Astrocyte (in vitro differentiated cells and primary cell): ENCODE data around the gene BICDL1. TPM values are rescaled to one million over a fixed set of nuclear protein-coding genes. Genes with fewer than 3 reads are reported as not detected.

Experiments
- DNase-seq: peaks from one replicate; pipeline ENCODE4 v3.0.0-alpha.2; 2010; ENCODE audit warnings: low read depth
- FAIRE-seq: peaks from 2 replicates; lab custom pipeline; 2011; peaks lifted over from hg19 to GRCh38; lab: Jason Lieb, UNC
- H2AFZ ChIP-seq: 2 replicates; pipeline ENCODE4 v1.6.0; 2012; ENCODE audit warnings: low read depth, low read length, inconsistent platforms
- H3K27ac ChIP-seq: 2 replicates; pipeline ENCODE4 v1.5.1; 2011; ENCODE audit warnings: low read depth, low read length, inconsistent platforms
- H3K27me3 ChIP-seq: 2 replicates; pipeline ENCODE4 v1.6.0; 2011; ENCODE audit warnings: low read length, inconsistent platforms; ENCODE audit not compliant: insufficient read depth
- H3K36me3 ChIP-seq: 2 replicates; pipeline ENCODE4 v1.5.1; 2011; ENCODE audit warnings: low read length, inconsistent platforms; ENCODE audit not compliant: insufficient read depth
- H3K4me1 ChIP-seq: 2 replicates; pipeline ENCODE4 v1.5.1; 2011; ENCODE audit warnings: low read length, inconsistent platforms; ENCODE audit not compliant: insufficient read depth
- H3K4me2 ChIP-seq: 2 replicates; pipeline ENCODE4 v1.6.0; 2012; ENCODE audit warnings: low read length, inconsistent platforms
- H3K4me3 ChIP-seq: 2 replicates; pipeline ENCODE4 v1.5.1; 2011; ENCODE audit warnings: low read depth, mild to moderate bottlenecking, low read length, inconsistent platforms; ENCODE audit not compliant: insufficient read depth
- H3K79me2 ChIP-seq: 2 replicates; pipeline ENCODE4 v1.6.0; 2012; ENCODE audit warnings: mild to moderate bottlenecking, low read length, inconsistent platforms; ENCODE audit not compliant: insufficient read depth
- H3K9ac ChIP-seq: 2 replicates; pipeline ENCODE4 v1.6.0; 2012; ENCODE audit warnings: mild to moderate bottlenecking, low read length, inconsistent platforms
- H3K9me3 ChIP-seq: 2 replicates; pipeline ENCODE4 v1.5.1; 2012; ENCODE audit warnings: low read depth, mild to moderate bottlenecking, low read length, inconsistent platforms; ENCODE audit not compliant: insufficient read depth
- H4K20me1 ChIP-seq: 2 replicates; pipeline ENCODE4 v1.6.0; 2012; ENCODE audit warnings: low read length, inconsistent platforms; ENCODE audit not compliant: insufficient read depth
- H3K27ac Mint-ChIP-seq: one replicate; pipeline ENCODE4 v1.8.0; 2021; ENCODE audit warnings: mild to moderate bottlenecking, mixed read lengths; ENCODE audit not compliant: unreplicated experiment
- H3K27me3 Mint-ChIP-seq: one replicate; pipeline ENCODE4 v1.8.0; 2021; ENCODE audit warnings: low read depth, mixed read lengths; ENCODE audit not compliant: unreplicated experiment
- H3K36me3 Mint-ChIP-seq: one replicate; pipeline ENCODE4 v1.8.0; 2021; ENCODE audit warnings: low read depth, mixed read lengths; ENCODE audit not compliant: unreplicated experiment
- H3K4me1 Mint-ChIP-seq: one replicate; pipeline ENCODE4 v1.8.0; 2021; ENCODE audit warnings: low read depth, mixed read lengths; ENCODE audit not compliant: unreplicated experiment
- H3K4me3 Mint-ChIP-seq: one replicate; pipeline ENCODE4 v1.8.0; 2021; ENCODE audit warnings: mild to moderate bottlenecking, moderate library complexity, mixed read lengths; ENCODE audit not compliant: unreplicated experiment
- H3K9me3 Mint-ChIP-seq: one replicate; pipeline ENCODE4 v1.8.0; 2021; ENCODE audit warnings: mild to moderate bottlenecking, mixed read lengths; ENCODE audit not compliant: unreplicated experiment
- EZH2 ChIP-seq: IDR thresholded peaks from 2 replicates; pipeline ENCODE4 v1.6.1; 2012; ENCODE audit warnings: mild to moderate bottlenecking, low read length, inconsistent platforms; ENCODE audit not compliant: insufficient read depth
- total RNA-seq: library from RNA; stranded (reverse); gene quantifications from 2 replicates; pipeline ENCODE4 v1.2.1, GENCODE V29; 2021
- TF ChIP-seq, protein P1 (sequence below): IDR thresholded peaks from 2 replicates; pipeline ENCODE4 v1.5.1; 2011; ENCODE audit warnings: low read depth, mild to moderate bottlenecking, inconsistent platforms, low read length, moderate library complexity; ENCODE audit not compliant: insufficient read depth

The BICDL1 gene
- total RNA-seq, 1 donor from 2014 or later: 8.8 TPM

DNA sequence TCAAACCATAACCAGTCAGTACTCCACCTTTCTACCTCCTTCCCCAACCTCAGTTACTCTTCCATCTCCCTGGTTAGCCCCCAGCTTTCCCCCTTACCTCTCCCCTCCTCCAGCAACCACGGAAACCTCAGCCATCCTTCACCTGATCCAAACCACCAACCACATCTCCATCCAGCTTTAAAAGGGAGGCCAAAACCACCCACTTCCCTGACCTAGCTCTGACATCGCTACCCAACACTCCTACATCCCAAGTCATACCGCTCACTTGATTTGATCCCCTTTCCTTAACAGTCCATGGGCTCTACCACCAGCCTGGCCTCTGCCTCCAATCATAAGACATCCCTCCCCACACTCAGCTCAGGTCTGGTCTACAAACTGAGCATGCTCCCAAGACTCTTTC, 126.0 kb downstream of the BICDL1 start:
- H4K20me1 ChIP-seq: peaks cover 72% of the 10 kb centered on the region
- H3K9me3 ChIP-seq: no peaks in the 10 kb centered on the region
- H3K27ac Mint-ChIP-seq: peak overlapping the region; percentile 30
- H3K4me1 ChIP-seq: peaks cover 26% of the 10 kb centered on the region
- H3K79me2 ChIP-seq: peaks cover 79% of the 10 kb centered on the region
- H3K9me3 Mint-ChIP-seq: no peaks in the 10 kb centered on the region
- no peaks in the 10 kb centered on the region for H3K27me3 Mint-ChIP-seq
- DNase-seq (peak; percentile 47), FAIRE-seq (no peak)
- peak overlapping the region; percentile 98 for H3K4me3 ChIP-seq
- H3K4me3 Mint-ChIP-seq: peak overlapping the region; percentile 97
- peak overlapping the region; percentile 99 for H3K4me2 ChIP-seq
- no peak overlapping the region for H2AFZ ChIP-seq
- peaks cover 11% of the 10 kb centered on the region for H3K36me3 Mint-ChIP-seq
- no peaks in the 10 kb centered on the region for H3K36me3 ChIP-seq
- H3K9ac ChIP-seq: peak overlapping the region; percentile 92
- H3K4me1 Mint-ChIP-seq: peaks cover 29% of the 10 kb centered on the region
- no peaks in the 10 kb centered on the region for H3K27me3 ChIP-seq
- TF ChIP-seq EZH2: no peak
- TF ChIP-seq, protein P1, sequence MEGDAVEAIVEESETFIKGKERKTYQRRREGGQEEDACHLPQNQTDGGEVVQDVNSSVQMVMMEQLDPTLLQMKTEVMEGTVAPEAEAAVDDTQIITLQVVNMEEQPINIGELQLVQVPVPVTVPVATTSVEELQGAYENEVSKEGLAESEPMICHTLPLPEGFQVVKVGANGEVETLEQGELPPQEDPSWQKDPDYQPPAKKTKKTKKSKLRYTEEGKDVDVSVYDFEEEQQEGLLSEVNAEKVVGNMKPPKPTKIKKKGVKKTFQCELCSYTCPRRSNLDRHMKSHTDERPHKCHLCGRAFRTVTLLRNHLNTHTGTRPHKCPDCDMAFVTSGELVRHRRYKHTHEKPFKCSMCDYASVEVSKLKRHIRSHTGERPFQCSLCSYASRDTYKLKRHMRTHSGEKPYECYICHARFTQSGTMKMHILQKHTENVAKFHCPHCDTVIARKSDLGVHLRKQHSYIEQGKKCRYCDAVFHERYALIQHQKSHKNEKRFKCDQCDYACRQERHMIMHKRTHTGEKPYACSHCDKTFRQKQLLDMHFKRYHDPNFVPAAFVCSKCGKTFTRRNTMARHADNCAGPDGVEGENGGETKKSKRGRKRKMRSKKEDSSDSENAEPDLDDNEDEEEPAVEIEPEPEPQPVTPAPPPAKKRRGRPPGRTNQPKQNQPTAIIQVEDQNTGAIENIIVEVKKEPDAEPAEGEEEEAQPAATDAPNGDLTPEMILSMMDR: no peak
- no peak overlapping the region for H3K27ac ChIP-seq

DNA sequence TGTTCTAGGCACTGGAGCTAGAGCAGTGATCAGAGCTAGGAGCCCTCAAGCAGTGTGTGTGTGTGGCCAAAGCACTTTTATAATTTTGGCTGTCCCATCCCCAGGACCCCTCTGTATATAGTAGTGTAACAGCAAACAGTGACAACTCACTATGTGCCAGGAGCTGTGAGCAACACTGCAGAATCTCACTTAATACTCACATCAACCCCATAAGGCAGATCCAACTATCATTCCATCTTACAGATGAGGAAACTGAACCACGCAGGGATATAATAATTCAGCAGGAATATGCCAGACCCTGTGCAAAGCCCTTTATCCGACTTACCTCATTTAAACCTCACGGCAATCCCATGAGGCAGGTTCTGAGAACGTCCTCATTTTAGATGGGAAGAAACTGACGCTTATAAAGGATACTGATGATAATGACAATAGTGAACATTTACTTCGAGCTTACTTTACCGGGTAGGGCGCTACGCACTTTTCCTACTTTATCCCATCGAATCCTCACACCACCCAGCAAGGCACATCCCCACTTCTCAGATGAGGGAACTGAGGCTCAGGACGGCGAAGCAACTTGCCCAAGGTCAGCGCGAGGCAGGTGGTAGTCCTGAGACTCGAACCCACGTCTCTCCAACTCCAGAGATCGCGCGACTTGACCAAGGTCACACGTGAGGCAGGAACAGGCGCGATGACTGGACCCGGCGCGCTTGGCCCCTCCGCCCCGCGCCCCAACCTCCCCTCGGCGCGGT, 126.8 kb downstream of the BICDL1 start:
- Histone ChIP-seq H3K79me2 (peaks cover 71% of the 10 kb centered on the region), H3K36me3 (no peaks in the 10 kb centered on the region), H3K27me3 (no peaks in the 10 kb centered on the region), H3K9me3 (no peaks in the 10 kb centered on the region), H3K27ac (peak overlapping the region; percentile 60), H3K4me3 (peak overlapping the region; percentile 98), H3K4me1 (peaks cover 26% of the 10 kb centered on the region), H3K9ac (peak overlapping the region; percentile 92), H3K4me2 (peak overlapping the region; percentile 99), H4K20me1 (peaks cover 64% of the 10 kb centered on the region), H2AFZ (peak overlapping the region; percentile 62)
- peaks cover 11% of the 10 kb centered on the region for H3K36me3 Mint-ChIP-seq
- TF ChIP-seq, protein P1: no peak
- peak overlapping the region; percentile 97 for H3K4me3 Mint-ChIP-seq
- H3K4me1 Mint-ChIP-seq: peaks cover 31% of the 10 kb centered on the region
- H3K27ac Mint-ChIP-seq: peak overlapping the region; percentile 96
- FAIRE-seq (no peak), DNase-seq (no peak)
- H3K27me3 Mint-ChIP-seq: no peaks in the 10 kb centered on the region
- H3K9me3 Mint-ChIP-seq: no peaks in the 10 kb centered on the region

DNA sequence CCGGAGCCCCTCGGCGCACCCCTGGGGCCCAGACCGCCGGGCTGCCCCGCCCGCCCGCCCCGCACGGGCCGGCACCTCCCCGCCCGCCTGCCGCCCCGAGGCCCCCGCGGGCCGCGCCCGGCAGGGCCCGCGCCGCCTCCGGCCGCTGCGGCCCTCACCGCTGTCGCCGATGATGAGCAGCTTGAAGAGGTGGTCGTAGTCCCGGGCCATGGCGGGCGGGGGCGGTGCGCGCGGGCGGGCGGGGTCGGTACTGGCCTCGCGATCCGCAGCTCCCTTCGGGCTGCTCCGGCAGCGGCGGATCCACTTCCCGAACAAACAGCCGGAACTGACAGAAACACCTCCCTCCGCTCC, 127.4 kb downstream of the BICDL1 start, which contains the start of gene RAB35:
Gene RAB35 (minus strand): TSS at position 313 of the 351 bp plus-strand sequence. CDS start 103 bp downstream, at position 210.
- H3K27me3 ChIP-seq: no peaks in the 10 kb centered on the region
- peak within 1 kb of the TSS; percentile 98 for H3K4me3 ChIP-seq
- DNase-seq (peak; percentile 72), FAIRE-seq (no peak)
- peak within 1 kb of the TSS; percentile 96 for H3K27ac Mint-ChIP-seq
- TF ChIP-seq EZH2: no peak
- TF ChIP-seq, protein P1: no peak
- no peaks in the 10 kb centered on the region for H3K9me3 Mint-ChIP-seq
- H3K4me2 ChIP-seq: peak within 1 kb of the TSS; percentile 99
- no peaks in the 10 kb centered on the region for H3K9me3 ChIP-seq
- H3K4me3 Mint-ChIP-seq: peak within 1 kb of the TSS; percentile 97
- peak within 1 kb of the TSS; percentile 92 for H3K9ac ChIP-seq
- peaks cover 66% of the 10 kb centered on the region for H3K79me2 ChIP-seq
- peak within 1 kb of the TSS; percentile 94 for H2AFZ ChIP-seq
- peaks cover 26% of the 10 kb centered on the region for H3K4me1 ChIP-seq
- H4K20me1 ChIP-seq: peaks cover 58% of the 10 kb centered on the region
- peak within 1 kb of the TSS; percentile 89 for H3K27ac ChIP-seq
- H3K4me1 Mint-ChIP-seq: peaks cover 33% of the 10 kb centered on the region
- H3K27me3 Mint-ChIP-seq: no peaks in the 10 kb centered on the region
- no peaks in the 10 kb centered on the region for H3K36me3 ChIP-seq
- peaks cover 8% of the 10 kb centered on the region for H3K36me3 Mint-ChIP-seq
